ENCODE measurements around the gene TPP2.

Gene TPP2

GRCh38 chr13:102696465-102696864 lies 99.7 kb downstream of the TPP2 start:
- no peak for DNase-seq

- no peak for DNase-seq
Measured at GRCh38 chr13:102697264-102697663, 100.5 kb downstream of the TPP2 start.

GRCh38 chr13:102697929-102698648 lies 101.3 kb downstream of the TPP2 start:
- DNase-seq: no peak

GRCh38 chr13:102698649-102698980 lies 101.8 kb downstream of the TPP2 start:
- DNase-seq: no peak

- DNase-seq: no peak
Measured at GRCh38 chr13:102699504-102699903, 102.7 kb downstream of the TPP2 start.

- DNase-seq: no peak
Measured at GRCh38 chr13:102700088-102701031, 103.6 kb downstream of the TPP2 start.

- DNase-seq: no peak
Measured at GRCh38 chr13:102701331-102701730, 104.5 kb downstream of the TPP2 start.

- DNase-seq: no peak
Measured at GRCh38 chr13:102702965-102703725, 106.4 kb downstream of the TPP2 start.

GRCh38 chr13:102703726-102704035 lies 106.9 kb downstream of the TPP2 start:
- no peak for DNase-seq

GRCh38 chr13:102704238-102705058 lies 107.7 kb downstream of the TPP2 start:
- no peak for DNase-seq

GRCh38 chr13:102707467-102707866 lies 110.7 kb downstream of the TPP2 start:
- no peak for DNase-seq

GRCh38 chr13:102708211-102708610 lies 111.4 kb downstream of the TPP2 start:
- no peak for DNase-seq

- DNase-seq: no peak
Measured at GRCh38 chr13:102708991-102709390, 112.2 kb downstream of the TPP2 start.

- DNase-seq: no peak
Measured at GRCh38 chr13:102709536-102709935, 112.8 kb downstream of the TPP2 start.

GRCh38 chr13:102710261-102710679 lies 113.5 kb downstream of the TPP2 start:
- no peak for DNase-seq

GRCh38 chr13:102715447-102715846 lies 118.7 kb downstream of the TPP2 start:
- DNase-seq: no peak

- no peak for DNase-seq
Measured at GRCh38 chr13:102718746-102719145, 122.0 kb downstream of the TPP2 start.

- DNase-seq: no peak
Measured at GRCh38 chr13:102721800-102722231, 125.0 kb downstream of the TPP2 start.

GRCh38 chr13:102724923-102725322 lies 128.1 kb downstream of the TPP2 start:
- DNase-seq: no peak

- DNase-seq: no peak
Measured at GRCh38 chr13:102726430-102726829, 129.6 kb downstream of the TPP2 start.
